ENCODE data around the gene TULP4. TPM values are rescaled to one million over a fixed set of nuclear protein-coding genes. Genes with fewer than 3 reads are reported as not detected.

TULP4 gene
- total and polyA plus RNA-seq, 4 experiments from 2014 or later = 14.8 to 94.1 (median 63.6) TPM

DNA sequence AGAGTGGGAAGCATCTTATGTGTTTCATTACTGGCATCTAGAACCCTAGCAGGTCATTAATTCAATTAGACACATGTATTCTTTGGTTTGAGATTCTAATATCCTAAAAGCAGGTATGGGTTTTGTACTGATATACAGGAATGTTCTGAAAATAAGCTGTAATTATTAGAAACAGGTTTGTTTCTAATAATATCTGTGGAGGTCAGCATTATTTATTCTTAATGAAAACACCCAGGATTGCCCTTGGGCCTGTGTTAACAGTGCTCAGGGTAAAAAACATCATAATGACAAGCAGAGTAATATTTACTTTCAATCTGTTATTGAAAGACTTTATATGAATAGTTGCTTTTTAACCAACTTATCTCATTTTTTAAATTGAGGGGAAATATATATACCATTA, 8.0 kb upstream of the TULP4 start:
- H3K9me3 ChIP-seq (ENCODE audit: control insufficient read depth in 1 of 2, low read length in 2 of 2) = no peaks in the 10 kb centered on the region
- intact Hi-C loops (cut with micrococcal nuclease) = no loop called here
- H3K4me3 Mint-ChIP-seq = no peak overlapping the region
- H3K4me1 Mint-ChIP-seq = peaks cover 0 to 4% (median 2%) of the 10 kb centered on the region in 4 donors
- H3K27me3 ChIP-seq (ENCODE audit: insufficient read depth, low read length) = no peaks in the 10 kb centered on the region
- H3K4me3 ChIP-seq (ENCODE audit: low read length in 2 of 2) = no peak overlapping the region
- no peaks in the 10 kb centered on the region for H3K27me3 Mint-ChIP-seq
- POLR2A ChIA-PET (ENCODE audit: partially characterized antibody) = no interaction called here
- H3K27ac Mint-ChIP-seq = no peak overlapping the region
- H3K9me3 Mint-ChIP-seq = no peaks in the 10 kb centered on the region
- H3K36me3 ChIP-seq (ENCODE audit: insufficient read depth, low read length) = no peaks in the 10 kb centered on the region
- H3K27ac ChIP-seq (ENCODE audit: low read depth, low read length) = no peak overlapping the region
- DNase-seq = no peak
- H3K36me3 Mint-ChIP-seq = peaks cover 18 to 20% of the 10 kb centered on the region in 2 donors
- CTCF ChIA-PET (ENCODE audit: partially characterized antibody) = no interaction called here
- no peaks in the 10 kb centered on the region for H3K4me1 ChIP-seq (ENCODE audit: insufficient read depth, low read length)

DNA sequence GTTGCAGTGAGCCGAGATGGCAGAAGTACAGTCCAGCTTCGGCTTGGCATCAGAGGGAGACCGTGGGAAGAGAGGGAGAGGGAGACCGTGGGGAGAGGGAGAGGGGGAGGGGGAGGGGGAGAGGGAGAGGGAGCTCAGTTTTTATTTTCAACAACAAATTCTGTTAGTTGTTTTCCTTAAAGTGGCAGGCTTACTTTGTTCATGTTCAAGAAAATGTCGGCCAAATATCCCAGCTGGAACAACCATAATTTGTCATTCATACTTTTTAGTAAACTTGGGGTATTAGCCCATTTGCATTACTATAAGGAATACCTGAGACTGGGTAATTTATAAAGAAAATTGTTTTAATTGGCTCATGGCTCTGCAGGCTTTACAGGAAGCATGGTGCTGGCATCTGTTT, 2.5 kb upstream of the TULP4 start:
- H3K27ac Mint-ChIP-seq = no peak overlapping the region
- intact Hi-C loops (cut with micrococcal nuclease) = no loop called here

DNA sequence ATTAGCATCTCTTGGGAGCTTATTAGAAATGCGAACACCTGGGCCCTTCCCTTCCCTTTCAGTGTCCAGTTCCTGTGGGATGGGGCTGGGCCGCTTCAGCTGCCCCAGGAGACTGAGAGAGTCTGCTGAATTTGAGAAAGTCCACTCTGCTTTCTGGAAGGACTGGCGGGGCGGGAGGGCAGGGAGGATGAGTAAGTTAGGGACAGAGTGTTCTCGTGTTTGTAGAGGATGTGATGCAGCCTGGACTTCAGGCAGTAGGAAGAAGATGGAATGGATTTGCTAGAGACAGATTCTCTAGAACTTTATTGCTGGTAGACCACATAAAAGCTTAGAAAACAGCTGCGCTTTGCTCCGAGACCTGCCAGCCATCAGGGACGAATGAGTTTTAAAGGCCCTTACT, 1.1 kb upstream of the TULP4 start:
- H3K4me1 Mint-ChIP-seq = peaks cover 0 to 9% (median 6%) of the 10 kb centered on the region in 4 donors
- no peak for DNase-seq
- intact Hi-C loops (cut with micrococcal nuclease) = no loop called here
- Histone ChIP-seq H3K27ac (ENCODE audit: low read depth, low read length) (no peak overlapping the region), H3K27me3 (ENCODE audit: insufficient read depth, low read length) (no peaks in the 10 kb centered on the region), H3K4me1 (ENCODE audit: insufficient read depth, low read length) (no peaks in the 10 kb centered on the region), H3K36me3 (ENCODE audit: insufficient read depth, low read length) (no peaks in the 10 kb centered on the region), H3K9me3 (ENCODE audit: control insufficient read depth in 1 of 2, low read length in 2 of 2) (no peaks in the 10 kb centered on the region), H3K4me3 (ENCODE audit: low read length in 2 of 2) (no peak overlapping the region)
- peaks cover 0 to 2% (median 0%) of the 10 kb centered on the region in 8 donors for H3K9me3 Mint-ChIP-seq
- ChIA-PET POLR2A (ENCODE audit: partially characterized antibody) (no interaction called here), CTCF (ENCODE audit: partially characterized antibody) (interaction anchor here (0.6 kb wide), 1 partner anchor 824 kb away, joined by 3 read pairs; no protein-coding TSS in a partner anchor)
- H3K27me3 Mint-ChIP-seq = no peaks in the 10 kb centered on the region
- H3K36me3 Mint-ChIP-seq = peaks cover 35 to 51% of the 10 kb centered on the region in 2 donors
- H3K27ac Mint-ChIP-seq = peak overlapping the region in 1 of 7 donors; percentile 66
- H3K4me3 Mint-ChIP-seq = peak overlapping the region in 1 of 8 donors; percentile 26

More for the DNA sequence above, 2.5 kb upstream of the TULP4 start:
- H3K4me3 ChIP-seq (ENCODE audit: low read length in 2 of 2) = no peak overlapping the region
- Mint-ChIP-seq H3K9me3 (no peaks in the 10 kb centered on the region), H3K4me3 (no peak overlapping the region), H3K27me3 (no peaks in the 10 kb centered on the region), H3K4me1 (peaks cover 0 to 9% (median 7%) of the 10 kb centered on the region in 4 donors), H3K36me3 (peaks cover 30 to 43% of the 10 kb centered on the region in 2 donors)
- CTCF ChIA-PET (ENCODE audit: partially characterized antibody) = no interaction called here
- POLR2A ChIA-PET (ENCODE audit: partially characterized antibody) = no interaction called here
- no peaks in the 10 kb centered on the region for H3K36me3 ChIP-seq (ENCODE audit: insufficient read depth, low read length)
- DNase-seq = no peak
- no peak overlapping the region for H3K27ac ChIP-seq (ENCODE audit: low read depth, low read length)
- no peaks in the 10 kb centered on the region for H3K27me3 ChIP-seq (ENCODE audit: insufficient read depth, low read length)
- no peaks in the 10 kb centered on the region for H3K4me1 ChIP-seq (ENCODE audit: insufficient read depth, low read length)
- no peaks in the 10 kb centered on the region for H3K9me3 ChIP-seq (ENCODE audit: control insufficient read depth in 1 of 2, low read length in 2 of 2)

DNA sequence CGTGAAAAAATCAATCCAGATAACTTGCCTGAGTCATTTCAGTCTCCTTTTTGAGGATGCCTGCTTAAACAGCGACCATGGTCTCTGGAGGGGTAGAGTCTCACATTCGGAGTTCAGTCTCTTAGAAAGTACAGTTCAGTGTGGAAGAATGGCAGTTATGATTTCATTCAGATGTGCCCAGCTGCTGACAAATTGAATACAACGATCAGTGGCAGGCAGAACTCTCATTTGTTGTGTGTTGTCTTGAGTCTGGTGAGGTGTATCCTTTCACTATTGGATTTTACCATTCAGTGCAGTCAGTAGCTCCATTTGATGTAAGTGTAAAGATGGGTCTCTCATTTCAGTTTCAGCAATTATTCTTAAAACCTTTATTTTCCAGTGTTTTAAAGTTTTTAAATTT, 639 bp upstream of the TULP4 start:
- CTCF ChIA-PET (ENCODE audit: partially characterized antibody) = interaction anchor here (0.6 kb wide), 1 partner anchor 823 kb away, joined by 3 read pairs; no protein-coding TSS in a partner anchor
- Mint-ChIP-seq H3K27me3 (no peaks in the 10 kb centered on the region), H3K4me3 (no peak overlapping the region), H3K9me3 (peaks cover 0 to 2% (median 0%) of the 10 kb centered on the region in 8 donors), H3K4me1 (peaks cover 0 to 9% (median 6%) of the 10 kb centered on the region in 4 donors), H3K36me3 (peaks cover 35 to 55% of the 10 kb centered on the region in 2 donors), H3K27ac (peak overlapping the region in 1 of 7 donors; percentile 16)
- no peaks in the 10 kb centered on the region for H3K36me3 ChIP-seq (ENCODE audit: insufficient read depth, low read length)
- intact Hi-C loops (cut with micrococcal nuclease) = no loop called here
- no peak overlapping the region for H3K4me3 ChIP-seq (ENCODE audit: low read length in 2 of 2)
- no peak overlapping the region for H3K27ac ChIP-seq (ENCODE audit: low read depth, low read length)
- H3K9me3 ChIP-seq (ENCODE audit: control insufficient read depth in 1 of 2, low read length in 2 of 2) = no peaks in the 10 kb centered on the region
- POLR2A ChIA-PET (ENCODE audit: partially characterized antibody) = no interaction called here
- no peaks in the 10 kb centered on the region for H3K4me1 ChIP-seq (ENCODE audit: insufficient read depth, low read length)
- DNase-seq = no peak
- H3K27me3 ChIP-seq (ENCODE audit: insufficient read depth, low read length) = no peaks in the 10 kb centered on the region

DNA sequence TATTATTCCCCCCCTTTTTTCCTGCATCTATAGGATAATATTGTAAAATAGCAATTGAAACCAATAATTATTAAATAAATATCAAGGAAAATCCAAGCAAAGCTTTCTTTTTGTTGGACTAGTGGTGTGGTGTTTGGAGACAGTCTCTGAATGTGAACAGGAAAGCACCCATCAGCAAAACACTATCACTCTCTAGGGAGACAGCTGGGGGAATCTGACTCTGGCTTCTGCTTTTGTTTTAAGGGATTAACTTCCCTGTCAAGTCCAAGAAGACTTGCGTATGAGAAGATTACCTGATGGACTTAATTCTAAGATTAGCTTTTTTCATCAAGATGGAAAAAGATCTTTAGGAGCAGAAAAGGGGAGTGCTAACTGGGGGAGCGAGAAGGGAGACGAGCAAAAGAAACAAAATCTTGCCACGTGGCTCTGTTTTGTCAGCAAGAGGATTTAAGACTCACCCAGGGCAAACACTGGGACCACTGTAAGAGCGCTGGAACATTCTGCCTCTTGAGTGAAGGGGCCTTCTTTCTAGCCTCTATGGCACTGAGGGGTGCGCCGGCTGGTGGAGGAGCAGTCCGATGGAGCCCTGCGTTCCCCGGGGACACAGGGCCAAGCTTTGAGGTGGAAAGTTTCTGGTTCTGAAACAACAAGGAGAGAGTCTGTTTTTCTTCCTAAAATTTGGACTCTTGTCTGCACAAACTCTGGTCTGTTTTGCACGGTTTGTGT, 570 bp downstream of the TULP4 start:
- CTCF ChIA-PET (ENCODE audit: partially characterized antibody) = no interaction called here

DNA sequence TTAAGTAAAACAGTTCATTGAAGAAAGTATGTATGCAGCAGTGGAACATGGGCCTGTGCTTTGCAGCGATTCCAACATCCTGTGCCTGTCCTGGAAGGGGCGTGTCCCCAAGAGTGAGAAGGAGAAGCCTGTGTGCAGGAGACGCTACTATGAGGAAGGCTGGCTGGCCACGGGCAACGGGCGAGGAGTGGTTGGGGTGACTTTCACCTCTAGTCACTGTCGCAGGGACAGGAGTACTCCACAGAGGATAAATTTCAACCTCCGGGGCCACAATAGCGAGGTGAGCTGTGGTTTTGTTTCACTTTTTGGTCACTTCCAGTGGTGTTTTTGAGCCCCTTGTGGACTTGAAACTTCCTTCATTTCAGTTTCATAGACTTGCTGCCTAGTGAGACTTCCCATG, 1.7 kb downstream of the TULP4 start:
- no peaks in the 10 kb centered on the region for H3K4me1 ChIP-seq (ENCODE audit: insufficient read depth, low read length)
- H3K27me3 Mint-ChIP-seq = no peaks in the 10 kb centered on the region
- peaks cover 0 to 8% (median 6%) of the 10 kb centered on the region in 4 donors for H3K4me1 Mint-ChIP-seq
- ChIA-PET CTCF (ENCODE audit: partially characterized antibody) (no interaction called here), POLR2A (ENCODE audit: partially characterized antibody) (no interaction called here)
- peak overlapping the region in 1 of 7 donors; percentile 43 for H3K27ac Mint-ChIP-seq
- H3K27me3 ChIP-seq (ENCODE audit: insufficient read depth, low read length) = no peaks in the 10 kb centered on the region
- no peaks in the 10 kb centered on the region for H3K36me3 ChIP-seq (ENCODE audit: insufficient read depth, low read length)
- H3K4me3 Mint-ChIP-seq = peak overlapping the region in 1 of 8 donors; percentile 26
- no peak overlapping the region for H3K4me3 ChIP-seq (ENCODE audit: low read length in 2 of 2)
- intact Hi-C loops (cut with micrococcal nuclease) = no loop called here
- peaks cover 50 to 60% of the 10 kb centered on the region in 2 donors for H3K36me3 Mint-ChIP-seq
- DNase-seq = no peak
- no peaks in the 10 kb centered on the region for H3K9me3 ChIP-seq (ENCODE audit: control insufficient read depth in 1 of 2, low read length in 2 of 2)
- peaks cover 0 to 2% (median 0%) of the 10 kb centered on the region in 8 donors for H3K9me3 Mint-ChIP-seq
- H3K27ac ChIP-seq (ENCODE audit: low read depth, low read length) = no peak overlapping the region

More for the DNA sequence above, 570 bp downstream of the TULP4 start:
- Histone ChIP-seq H3K27ac (ENCODE audit: low read depth, low read length) (no peak overlapping the region), H3K9me3 (ENCODE audit: control insufficient read depth in 1 of 2, low read length in 2 of 2) (no peaks in the 10 kb centered on the region), H3K4me1 (ENCODE audit: insufficient read depth, low read length) (no peaks in the 10 kb centered on the region), H3K27me3 (ENCODE audit: insufficient read depth, low read length) (no peaks in the 10 kb centered on the region), H3K4me3 (ENCODE audit: low read length in 2 of 2) (no peak overlapping the region), H3K36me3 (ENCODE audit: insufficient read depth, low read length) (no peaks in the 10 kb centered on the region)
- intact Hi-C loops (cut with micrococcal nuclease) = no loop called here
- H3K27me3 Mint-ChIP-seq = no peaks in the 10 kb centered on the region
- peaks cover 0 to 2% (median 0%) of the 10 kb centered on the region in 8 donors for H3K9me3 Mint-ChIP-seq
- DNase-seq = no peak
- peaks cover 44 to 58% of the 10 kb centered on the region in 2 donors for H3K36me3 Mint-ChIP-seq
- H3K4me1 Mint-ChIP-seq = peaks cover 0 to 8% (median 6%) of the 10 kb centered on the region in 4 donors
- H3K27ac Mint-ChIP-seq = no peak overlapping the region
- no peak overlapping the region for H3K4me3 Mint-ChIP-seq
- POLR2A ChIA-PET (ENCODE audit: partially characterized antibody) = no interaction called here

DNA sequence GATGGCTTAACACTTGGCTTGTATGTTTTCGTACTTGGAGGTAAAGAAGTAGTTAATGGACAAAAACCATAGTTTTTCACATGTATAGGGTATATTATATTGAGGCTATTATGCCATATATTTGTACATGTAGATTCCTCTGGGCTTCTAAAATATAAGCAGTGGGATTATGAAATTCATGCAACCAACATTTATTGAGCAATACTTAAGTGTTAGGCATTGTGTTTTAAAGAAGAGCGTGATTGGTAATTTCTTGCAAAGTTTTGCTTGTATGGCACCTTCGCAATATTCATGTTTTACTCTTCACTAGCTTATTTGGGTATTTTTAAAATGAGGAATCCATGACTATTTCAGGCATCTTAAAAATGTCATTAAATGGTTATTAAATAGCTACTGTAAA, 2.5 kb downstream of the TULP4 start:
- intact Hi-C loops (cut with micrococcal nuclease) = no loop called here
- Histone ChIP-seq H3K27ac (ENCODE audit: low read depth, low read length) (no peak overlapping the region), H3K4me1 (ENCODE audit: insufficient read depth, low read length) (no peaks in the 10 kb centered on the region), H3K27me3 (ENCODE audit: insufficient read depth, low read length) (no peaks in the 10 kb centered on the region), H3K9me3 (ENCODE audit: control insufficient read depth in 1 of 2, low read length in 2 of 2) (no peaks in the 10 kb centered on the region), H3K36me3 (ENCODE audit: insufficient read depth, low read length) (no peaks in the 10 kb centered on the region), H3K4me3 (ENCODE audit: low read length in 2 of 2) (no peak overlapping the region)
- no peak overlapping the region for H3K27ac Mint-ChIP-seq
- peaks cover 0 to 13% (median 9%) of the 10 kb centered on the region in 4 donors for H3K4me1 Mint-ChIP-seq
- ChIA-PET POLR2A (ENCODE audit: partially characterized antibody) (no interaction called here), CTCF (ENCODE audit: partially characterized antibody) (no interaction called here)
- peaks cover 53 to 66% of the 10 kb centered on the region in 2 donors for H3K36me3 Mint-ChIP-seq
- no peak for DNase-seq
- no peak overlapping the region for H3K4me3 Mint-ChIP-seq
- H3K27me3 Mint-ChIP-seq = no peaks in the 10 kb centered on the region
- peaks cover 0 to 2% (median 0%) of the 10 kb centered on the region in 8 donors for H3K9me3 Mint-ChIP-seq

Measured in CD4-positive, alpha-beta memory T cell (primary cell).